NT2/D1 (cell line): ENCODE results near the gene NUP153.

Source experiments
- DNase-seq: peaks from one replicate; pipeline ENCODE4 v3.0.0-alpha.2; 2011; ENCODE audit warnings: low read depth, low spot score
- H3K27me3 ChIP-seq: 2 replicates; pipeline ENCODE4 v1.6.0; 2011; ENCODE audit warnings: mild to moderate bottlenecking; ENCODE audit not compliant: insufficient read length, insufficient read depth
- H3K36me3 ChIP-seq: 2 replicates; pipeline ENCODE4 v1.6.1; 2011; ENCODE audit warnings: mild to moderate bottlenecking, low read length, mixed read lengths; ENCODE audit not compliant: insufficient read depth, insufficient read length
- H3K4me1 ChIP-seq: 2 replicates; pipeline ENCODE4 v1.5.1; 2011; ENCODE audit not compliant: insufficient read depth, insufficient read length
- H3K4me3 ChIP-seq: 2 replicates; pipeline ENCODE4 v1.5.1; 2011; ENCODE audit warnings: low read depth; ENCODE audit not compliant: insufficient read length
- H3K9ac ChIP-seq: 2 replicates; pipeline ENCODE4 v1.6.0; 2011; ENCODE audit warnings: low read depth; ENCODE audit not compliant: insufficient read length
- H3K9me3 ChIP-seq: 2 replicates; pipeline ENCODE4 v1.5.1; 2011; ENCODE audit warnings: mild to moderate bottlenecking, low read length; ENCODE audit not compliant: insufficient read depth
- SUZ12 ChIP-seq: IDR thresholded peaks from 2 replicates; pipeline ENCODE4 v1.6.1; 2011; ENCODE audit not compliant: insufficient read length, insufficient read depth; ENCODE audit errors: extremely low read depth
- YY1 ChIP-seq: IDR thresholded peaks from 2 replicates; pipeline ENCODE4 v1.6.1; 2011; ENCODE audit not compliant: insufficient read length, insufficient read depth
- ZNF274 ChIP-seq: IDR thresholded peaks from 2 replicates; pipeline ENCODE4 v1.6.1; 2011; ENCODE audit warnings: mild to moderate bottlenecking, low read depth, low read length

NUP153 gene

DNA sequence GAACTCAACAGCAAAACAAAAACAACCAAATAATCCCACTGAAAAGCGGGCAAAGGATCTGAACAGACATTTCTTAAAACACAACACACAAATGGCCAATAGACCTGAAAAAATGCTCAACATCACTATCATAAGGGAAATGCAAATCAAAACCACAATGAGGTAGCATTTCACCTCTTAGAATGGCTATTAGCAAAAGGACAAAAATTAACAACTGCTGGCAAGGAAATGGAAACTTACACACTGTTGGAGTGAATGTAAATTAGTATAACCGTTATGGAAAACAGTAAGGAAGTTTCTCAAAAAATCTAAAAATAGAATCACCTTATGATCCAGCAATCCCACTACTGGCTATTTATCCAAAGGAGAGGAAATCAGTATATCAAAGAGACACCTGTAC, 85.7 kb downstream of the NUP153 start:
- no peaks in the 10 kb centered on the region for H3K9me3 ChIP-seq
- no peak overlapping the region for H3K9ac ChIP-seq
- TF ChIP-seq ZNF274: no peak
- TF ChIP-seq SUZ12: no peak
- TF ChIP-seq YY1: no peak
- H3K27me3 ChIP-seq: no peaks in the 10 kb centered on the region
- H3K36me3 ChIP-seq: peaks cover 72% of the 10 kb centered on the region
- H3K4me3 ChIP-seq: no peak overlapping the region
- no peak for DNase-seq
- H3K4me1 ChIP-seq: no peaks in the 10 kb centered on the region

GRCh38 chr6:17615794-17616193, 90.9 kb downstream of the NUP153 start:
- Histone ChIP-seq H3K27me3 (no peaks in the 10 kb centered on the region), H3K36me3 (peaks cover 42% of the 10 kb centered on the region)
- no peak for TF ChIP-seq ZNF274
- TF ChIP-seq SUZ12: no peak
- TF ChIP-seq YY1: no peak

GRCh38 chr6:17612048-17612447, 94.7 kb downstream of the NUP153 start:
- TF ChIP-seq YY1: no peak
- TF ChIP-seq SUZ12: no peak
- no peak for TF ChIP-seq ZNF274

More at GRCh38 chr6:17615794-17616193, 90.9 kb downstream of the NUP153 start:
- DNase-seq: no peak
- H3K9me3 ChIP-seq: no peaks in the 10 kb centered on the region
- no peak overlapping the region for H3K4me3 ChIP-seq
- no peak overlapping the region for H3K9ac ChIP-seq
- H3K4me1 ChIP-seq: no peaks in the 10 kb centered on the region

DNA sequence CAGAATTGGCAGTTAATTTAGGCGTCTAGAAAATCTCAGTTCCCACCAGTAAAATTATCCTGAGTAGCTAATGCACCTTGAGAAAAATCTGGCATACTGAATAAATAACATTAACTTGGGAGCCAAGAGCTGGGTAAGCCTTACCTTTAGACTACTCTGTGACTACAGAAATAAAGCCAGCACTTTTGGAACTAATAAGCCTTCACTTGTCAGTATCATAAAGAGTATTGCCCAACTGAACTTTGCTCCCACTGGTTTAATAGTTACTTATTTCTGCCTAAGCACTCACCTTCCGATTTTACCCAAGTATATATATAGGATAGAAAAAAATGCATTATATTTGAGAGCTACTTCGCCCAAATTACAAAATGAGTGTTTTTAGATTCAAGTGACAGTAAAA, 95.9 kb downstream of the NUP153 start:
- Histone ChIP-seq H3K9ac (no peak overlapping the region), H3K36me3 (peaks cover 16% of the 10 kb centered on the region), H3K4me1 (no peaks in the 10 kb centered on the region), H3K4me3 (no peak overlapping the region), H3K27me3 (no peaks in the 10 kb centered on the region), H3K9me3 (no peaks in the 10 kb centered on the region)
- TF ChIP-seq YY1 (no peak), SUZ12 (no peak), ZNF274 (no peak)
- DNase-seq: no peak

More at GRCh38 chr6:17612048-17612447, 94.7 kb downstream of the NUP153 start:
- Histone ChIP-seq H3K9me3 (no peaks in the 10 kb centered on the region), H3K27me3 (no peaks in the 10 kb centered on the region), H3K4me3 (no peak overlapping the region), H3K9ac (no peak overlapping the region), H3K36me3 (peaks cover 18% of the 10 kb centered on the region), H3K4me1 (no peaks in the 10 kb centered on the region)
- no peak for DNase-seq

DNA sequence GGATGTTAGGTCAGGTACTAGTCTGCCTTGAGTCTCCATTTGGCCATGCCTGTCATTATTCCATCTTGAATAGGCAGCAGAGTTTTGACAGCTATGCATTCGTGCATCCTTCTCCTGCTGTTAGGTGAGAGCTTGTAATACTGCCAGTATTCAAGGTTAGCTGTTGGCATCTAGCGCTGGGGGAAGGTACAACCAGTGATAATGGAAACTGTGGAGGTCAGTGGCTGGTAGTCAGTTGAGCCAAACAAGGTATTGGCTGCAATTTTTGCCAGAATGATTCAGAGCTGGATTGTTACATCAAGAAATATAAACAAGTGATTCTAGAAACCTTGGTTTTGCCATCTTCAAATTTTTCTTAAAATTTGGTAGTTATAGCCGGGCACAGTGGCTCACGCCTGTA, 100.1 kb downstream of the NUP153 start:
- no peak for DNase-seq
- Histone ChIP-seq H3K36me3 (peaks cover 7% of the 10 kb centered on the region), H3K4me1 (no peaks in the 10 kb centered on the region), H3K9ac (no peak overlapping the region), H3K4me3 (no peak overlapping the region), H3K27me3 (no peaks in the 10 kb centered on the region), H3K9me3 (no peaks in the 10 kb centered on the region)
- TF ChIP-seq YY1 (no peak), ZNF274 (no peak), SUZ12 (no peak)

- Histone ChIP-seq H3K9ac (no peak overlapping the region), H3K36me3 (peaks cover 7% of the 10 kb centered on the region), H3K4me1 (no peaks in the 10 kb centered on the region), H3K9me3 (no peaks in the 10 kb centered on the region), H3K27me3 (no peaks in the 10 kb centered on the region), H3K4me3 (no peak overlapping the region)
- TF ChIP-seq ZNF274 (no peak), YY1 (no peak), SUZ12 (no peak)
- DNase-seq: no peak
These were observed 103.8 kb downstream of the NUP153 start for GRCh38 chr6:17602888-17603287.

DNA sequence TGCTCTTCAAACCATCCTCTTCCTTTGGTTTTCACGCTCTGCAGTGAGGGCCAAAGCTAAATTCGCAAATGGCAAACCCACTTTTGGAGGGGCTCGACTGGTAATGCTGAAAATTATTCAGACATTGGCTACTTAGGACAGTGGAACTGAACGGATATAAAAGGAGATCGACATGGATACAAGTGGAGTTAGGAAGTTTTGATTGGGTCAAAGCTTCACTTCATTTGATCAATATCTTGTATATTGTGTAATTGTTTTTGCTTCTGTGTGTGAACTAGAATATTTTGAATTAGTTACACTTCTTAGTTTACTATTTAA, 105.4 kb downstream of the NUP153 start:
- Histone ChIP-seq H3K9me3 (no peaks in the 10 kb centered on the region), H3K27me3 (no peaks in the 10 kb centered on the region), H3K36me3 (peaks cover 4% of the 10 kb centered on the region), H3K4me1 (no peaks in the 10 kb centered on the region), H3K4me3 (peak overlapping the region; percentile 71), H3K9ac (peak overlapping the region; percentile 87)
- DNase-seq: no peak
- no peak for TF ChIP-seq SUZ12
- no peak for TF ChIP-seq ZNF274
